ENCODE data around the gene C2orf80. TPM values are rescaled to one million over a fixed set of nuclear protein-coding genes. Genes with fewer than 3 reads are reported as not detected.
"Not testable (repeated sequence)": the region's sequence is repeated elsewhere in the genome, so short reads cannot be mapped to it uniquely, and the experiment has no call there.

The C2orf80 gene
- total RNA-seq, 2 donors from 2014 or later = not detected

GRCh38 chr2:208139447-208139846, 50.4 kb downstream of the C2orf80 start:
- Histone ChIP-seq H3K27ac (no peak overlapping the region), H3K4me3 (no peak overlapping the region), H3K4me1 (no peaks in the 10 kb centered on the region), H3K27me3 (no peaks in the 10 kb centered on the region), H3K9me3 (no peaks in the 10 kb centered on the region), H3K36me3 (no peaks in the 10 kb centered on the region)
- TF ChIP-seq CTCF (IDR thresholded peaks at IDR 0.05) = no peak
- no peak for DNase-seq (ENCODE audit: low spot score)

- not testable (repeated sequence) for H3K4me3 ChIP-seq; H3K36me3 ChIP-seq; H3K27ac ChIP-seq; DNase-seq (ENCODE audit: low spot score); H3K4me1 ChIP-seq; H3K9me3 ChIP-seq; H3K27me3 ChIP-seq
Observed at GRCh38 chr2:208138334-208138733, 51.5 kb downstream of the C2orf80 start.

- H3K36me3 ChIP-seq = no peaks in the 10 kb centered on the region
- no peak overlapping the region for H3K4me3 ChIP-seq
- DNase-seq (ENCODE audit: low spot score) = no peak
- H3K9me3 ChIP-seq = no peaks in the 10 kb centered on the region
- no peaks in the 10 kb centered on the region for H3K4me1 ChIP-seq
- no peak for TF ChIP-seq CTCF (IDR thresholded peaks at IDR 0.05)
- H3K27me3 ChIP-seq = no peaks in the 10 kb centered on the region
- H3K27ac ChIP-seq = no peak overlapping the region
Observed at GRCh38 chr2:208136716-208137094, 53.1 kb downstream of the C2orf80 start.

GRCh38 chr2:208135794-208136715, 53.8 kb downstream of the C2orf80 start:
- Histone ChIP-seq H3K9me3 (no peaks in the 10 kb centered on the region), H3K27me3 (no peaks in the 10 kb centered on the region), H3K36me3 (no peaks in the 10 kb centered on the region), H3K4me1 (no peaks in the 10 kb centered on the region), H3K4me3 (no peak overlapping the region), H3K27ac (no peak overlapping the region)
- no peak for DNase-seq (ENCODE audit: low spot score)
- no peak for TF ChIP-seq CTCF (IDR thresholded peaks at IDR 0.05)

- H3K27ac ChIP-seq = no peak overlapping the region
- no peaks in the 10 kb centered on the region for H3K4me1 ChIP-seq
- no peak for TF ChIP-seq CTCF (IDR thresholded peaks at IDR 0.05)
- H3K9me3 ChIP-seq = no peaks in the 10 kb centered on the region
- H3K36me3 ChIP-seq = no peaks in the 10 kb centered on the region
- no peaks in the 10 kb centered on the region for H3K27me3 ChIP-seq
- DNase-seq (ENCODE audit: low spot score) = no peak
- no peak overlapping the region for H3K4me3 ChIP-seq
Observed at GRCh38 chr2:208134928-208135586, 54.8 kb downstream of the C2orf80 start.

GRCh38 chr2:208130712-208131110, 59.1 kb downstream of the C2orf80 start:
- Histone ChIP-seq H3K36me3 (no peaks in the 10 kb centered on the region), H3K27me3 (no peaks in the 10 kb centered on the region), H3K4me1 (no peaks in the 10 kb centered on the region), H3K9me3 (no peaks in the 10 kb centered on the region), H3K4me3 (no peak overlapping the region), H3K27ac (no peak overlapping the region)
- no peak for TF ChIP-seq CTCF (IDR thresholded peaks at IDR 0.05)
- no peak for DNase-seq (ENCODE audit: low spot score)

Data from right atrium auricular region (tissue), 2 donors.